Measurements from ENCODE around the gene SH3PXD2B.

SH3PXD2B gene

GRCh38 chr5:172474293-172474692 is 20.0 kb upstream of the SH3PXD2B start:
- H3K4me3 ChIP-seq (ENCODE audit: low read depth, low read length, poor library complexity, severe bottlenecking): no peak overlapping the region

DNA sequence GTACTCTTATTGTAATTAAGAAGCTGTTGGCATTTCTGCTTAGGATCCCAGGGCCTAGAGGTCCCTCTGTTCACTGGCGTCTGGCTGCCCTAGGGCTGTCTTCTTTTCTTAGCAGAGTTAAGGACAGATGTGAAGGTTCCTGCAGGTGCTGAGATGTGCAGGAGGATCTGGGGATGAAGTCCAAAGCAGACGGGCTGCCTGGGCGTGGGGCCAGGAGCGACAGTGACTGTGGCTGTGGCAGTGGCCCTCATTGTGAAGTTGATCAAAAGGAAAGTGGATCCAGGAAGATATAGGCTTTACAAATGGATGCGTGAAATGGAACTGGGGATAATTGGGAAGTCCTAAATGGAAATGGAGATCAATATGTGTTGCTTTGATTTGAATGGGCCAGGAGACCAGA is 19.1 kb upstream of the SH3PXD2B start:
- no peak for TF ChIP-seq EZH2 (IDR thresholded peaks at IDR 0.05; ENCODE audit: borderline replicate concordance, low read length)
- TF ChIP-seq, protein P1, sequence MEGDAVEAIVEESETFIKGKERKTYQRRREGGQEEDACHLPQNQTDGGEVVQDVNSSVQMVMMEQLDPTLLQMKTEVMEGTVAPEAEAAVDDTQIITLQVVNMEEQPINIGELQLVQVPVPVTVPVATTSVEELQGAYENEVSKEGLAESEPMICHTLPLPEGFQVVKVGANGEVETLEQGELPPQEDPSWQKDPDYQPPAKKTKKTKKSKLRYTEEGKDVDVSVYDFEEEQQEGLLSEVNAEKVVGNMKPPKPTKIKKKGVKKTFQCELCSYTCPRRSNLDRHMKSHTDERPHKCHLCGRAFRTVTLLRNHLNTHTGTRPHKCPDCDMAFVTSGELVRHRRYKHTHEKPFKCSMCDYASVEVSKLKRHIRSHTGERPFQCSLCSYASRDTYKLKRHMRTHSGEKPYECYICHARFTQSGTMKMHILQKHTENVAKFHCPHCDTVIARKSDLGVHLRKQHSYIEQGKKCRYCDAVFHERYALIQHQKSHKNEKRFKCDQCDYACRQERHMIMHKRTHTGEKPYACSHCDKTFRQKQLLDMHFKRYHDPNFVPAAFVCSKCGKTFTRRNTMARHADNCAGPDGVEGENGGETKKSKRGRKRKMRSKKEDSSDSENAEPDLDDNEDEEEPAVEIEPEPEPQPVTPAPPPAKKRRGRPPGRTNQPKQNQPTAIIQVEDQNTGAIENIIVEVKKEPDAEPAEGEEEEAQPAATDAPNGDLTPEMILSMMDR (IDR thresholded peaks at IDR 0.05; ENCODE audit: low read length): no peak
- H3K4me3 ChIP-seq (ENCODE audit: low read depth, low read length, poor library complexity, severe bottlenecking): no peak overlapping the region
- H3K9me2 ChIP-seq (ENCODE audit: low read depth, low read length): no peaks in the 10 kb centered on the region
- H3K27ac ChIP-seq (ENCODE audit: low read depth, low read length, poor library complexity, severe bottlenecking): no peak overlapping the region
- H3K27me3 ChIP-seq (ENCODE audit: insufficient read depth, low read length): no peaks in the 10 kb centered on the region
- H4K20me1 ChIP-seq (ENCODE audit: insufficient read depth, low read length): no peaks in the 10 kb centered on the region
- H3K4me1 ChIP-seq (ENCODE audit: insufficient read depth, low read length, severe bottlenecking): no peaks in the 10 kb centered on the region
- no peak overlapping the region for H3K4me2 ChIP-seq (ENCODE audit: low read length)
- no peaks in the 10 kb centered on the region for H3K79me2 ChIP-seq (ENCODE audit: insufficient read depth, low read length)
- no peak overlapping the region for H3K9ac ChIP-seq (ENCODE audit: low read length)
- H3K36me3 ChIP-seq (ENCODE audit: insufficient read depth, low read length): no peaks in the 10 kb centered on the region
- H3K9me3 ChIP-seq (ENCODE audit: low read length): no peaks in the 10 kb centered on the region
- no peaks in the 10 kb centered on the region for H3F3A ChIP-seq (ENCODE audit: insufficient read depth, low read length)
- no peak overlapping the region for H2AFZ ChIP-seq (ENCODE audit: low read length)

More at GRCh38 chr5:172474293-172474692, 20.0 kb upstream of the SH3PXD2B start:
- no peaks in the 10 kb centered on the region for H3K4me1 ChIP-seq (ENCODE audit: insufficient read depth, low read length, severe bottlenecking)
- no peak overlapping the region for H3K4me2 ChIP-seq (ENCODE audit: low read length)
- no peaks in the 10 kb centered on the region for H4K20me1 ChIP-seq (ENCODE audit: insufficient read depth, low read length)
- no peak overlapping the region for H2AFZ ChIP-seq (ENCODE audit: low read length)
- H3K9me3 ChIP-seq (ENCODE audit: low read length): no peaks in the 10 kb centered on the region
- TF ChIP-seq EZH2 (IDR thresholded peaks at IDR 0.05; ENCODE audit: borderline replicate concordance, low read length): no peak
- TF ChIP-seq, protein P1 (IDR thresholded peaks at IDR 0.05; ENCODE audit: low read length): no peak
- no peaks in the 10 kb centered on the region for H3K79me2 ChIP-seq (ENCODE audit: insufficient read depth, low read length)
- H3K36me3 ChIP-seq (ENCODE audit: insufficient read depth, low read length): no peaks in the 10 kb centered on the region
- H3K9me2 ChIP-seq (ENCODE audit: low read depth, low read length): no peaks in the 10 kb centered on the region
- H3F3A ChIP-seq (ENCODE audit: insufficient read depth, low read length): no peaks in the 10 kb centered on the region
- H3K27me3 ChIP-seq (ENCODE audit: insufficient read depth, low read length): no peaks in the 10 kb centered on the region
- no peak overlapping the region for H3K9ac ChIP-seq (ENCODE audit: low read length)
- no peak overlapping the region for H3K27ac ChIP-seq (ENCODE audit: low read depth, low read length, poor library complexity, severe bottlenecking)

GRCh38 chr5:172469697-172470096 is 15.4 kb upstream of the SH3PXD2B start:
- H3K9me2 ChIP-seq (ENCODE audit: low read depth, low read length): no peaks in the 10 kb centered on the region
- H3K9me3 ChIP-seq (ENCODE audit: low read length): no peaks in the 10 kb centered on the region
- H3K4me1 ChIP-seq (ENCODE audit: insufficient read depth, low read length, severe bottlenecking): no peaks in the 10 kb centered on the region
- no peaks in the 10 kb centered on the region for H3K79me2 ChIP-seq (ENCODE audit: insufficient read depth, low read length)
- no peak overlapping the region for H3K27ac ChIP-seq (ENCODE audit: low read depth, low read length, poor library complexity, severe bottlenecking)
- H2AFZ ChIP-seq (ENCODE audit: low read length): no peak overlapping the region
- H3K9ac ChIP-seq (ENCODE audit: low read length): no peak overlapping the region
- H3K36me3 ChIP-seq (ENCODE audit: insufficient read depth, low read length): no peaks in the 10 kb centered on the region
- H3K4me3 ChIP-seq (ENCODE audit: low read depth, low read length, poor library complexity, severe bottlenecking): no peak overlapping the region
- no peak for TF ChIP-seq EZH2 (IDR thresholded peaks at IDR 0.05; ENCODE audit: borderline replicate concordance, low read length)
- TF ChIP-seq, protein P1 (IDR thresholded peaks at IDR 0.05; ENCODE audit: low read length): no peak
- no peak overlapping the region for H3K4me2 ChIP-seq (ENCODE audit: low read length)
- H3K27me3 ChIP-seq (ENCODE audit: insufficient read depth, low read length): no peaks in the 10 kb centered on the region
- no peaks in the 10 kb centered on the region for H4K20me1 ChIP-seq (ENCODE audit: insufficient read depth, low read length)
- no peaks in the 10 kb centered on the region for H3F3A ChIP-seq (ENCODE audit: insufficient read depth, low read length)

Measured in OCI-LY1 (cell line).